ENCODE data around the gene POLR3GL.

GRCh38 chr1:145983206-145983675 is 18.8 kb downstream of the POLR3GL start:
- TF ChIP-seq SMC3 (IDR thresholded peaks at IDR 0.05; ENCODE audit: borderline replicate concordance, low read length) (no peak), EGR1 (IDR thresholded peaks at IDR 0.05; ENCODE audit: borderline replicate concordance in 1 of 2, low read depth in 2 of 2, low read length in 2 of 2) (no peak), GABPA (IDR thresholded peaks at IDR 0.05; ENCODE audit: low read depth) (no peak), REST (IDR thresholded peaks at IDR 0.05; ENCODE audit: low read depth, low read length) (no peak), MYC (IDR thresholded peaks at IDR 0.05; ENCODE audit: insufficient read depth, insufficient read length, insufficient replicate concordance, low read length, severe bottlenecking) (no peak), ESRRA (IDR thresholded peaks at IDR 0.05; ENCODE audit: low read length) (no peak)
- TF ChIP-seq, protein P1, sequence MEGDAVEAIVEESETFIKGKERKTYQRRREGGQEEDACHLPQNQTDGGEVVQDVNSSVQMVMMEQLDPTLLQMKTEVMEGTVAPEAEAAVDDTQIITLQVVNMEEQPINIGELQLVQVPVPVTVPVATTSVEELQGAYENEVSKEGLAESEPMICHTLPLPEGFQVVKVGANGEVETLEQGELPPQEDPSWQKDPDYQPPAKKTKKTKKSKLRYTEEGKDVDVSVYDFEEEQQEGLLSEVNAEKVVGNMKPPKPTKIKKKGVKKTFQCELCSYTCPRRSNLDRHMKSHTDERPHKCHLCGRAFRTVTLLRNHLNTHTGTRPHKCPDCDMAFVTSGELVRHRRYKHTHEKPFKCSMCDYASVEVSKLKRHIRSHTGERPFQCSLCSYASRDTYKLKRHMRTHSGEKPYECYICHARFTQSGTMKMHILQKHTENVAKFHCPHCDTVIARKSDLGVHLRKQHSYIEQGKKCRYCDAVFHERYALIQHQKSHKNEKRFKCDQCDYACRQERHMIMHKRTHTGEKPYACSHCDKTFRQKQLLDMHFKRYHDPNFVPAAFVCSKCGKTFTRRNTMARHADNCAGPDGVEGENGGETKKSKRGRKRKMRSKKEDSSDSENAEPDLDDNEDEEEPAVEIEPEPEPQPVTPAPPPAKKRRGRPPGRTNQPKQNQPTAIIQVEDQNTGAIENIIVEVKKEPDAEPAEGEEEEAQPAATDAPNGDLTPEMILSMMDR (IDR thresholded peaks at IDR 0.05 in 2 of 3, conservative IDR thresholded peaks at IDR 0.05 in 1 of 3; ENCODE audit: control insufficient read depth in 2 of 3, extremely low read depth in 1 of 3, insufficient read depth in 1 of 3, low read depth in 3 of 3, low read length in 3 of 3) = no peak

Data from GM12878 (cell line).